Esophagus squamous epithelium (tissue), 5 donors: Measurements from ENCODE around the gene SNX12. TPM values are rescaled to one million over a fixed set of nuclear protein-coding genes. Genes with fewer than 3 reads are reported as not detected.

Experiments used
- DNase-seq: peaks from one replicate; lab custom pipeline; 2025; lab: John Stamatoyannopoulos, UW
- H3K27ac ChIP-seq, 4 donors: fragments of 200-600 bp; sonication (generic); one replicate each; pipeline ENCODE4 v1.5.1; 2016 to 2019; ENCODE audit warnings: mild to moderate bottlenecking in 1 of 4
- H3K27me3 ChIP-seq, 4 donors: fragments of 200-600 bp; sonication (generic); 1 replicate in 3 of 4; 2 replicates in 1 of 4; pipeline versions ENCODE4 v1.5.1 to v1.6.0; 2017 to 2021; ENCODE audit warnings: antibody characterized with exemption in 1 of 4
- H3K36me3 ChIP-seq, 3 donors: fragments of 200-600 bp; sonication (generic); one replicate each; pipeline ENCODE4 v1.5.1; 2016 to 2019
- H3K4me1 ChIP-seq, 3 donors: fragments of 200-600 bp; sonication (generic); one replicate each; pipeline ENCODE4 v1.5.1; 2017 to 2019
- H3K4me3 ChIP-seq, 4 donors: fragments of 200-600 bp; sonication (generic); 1 replicate in 3 of 4; 2 replicates in 1 of 4; pipeline ENCODE4 v1.5.1; 2016 to 2019; ENCODE audit warnings: mild to moderate bottlenecking in 2 of 4, moderate library complexity in 1 of 4
- H3K9me3 ChIP-seq, 3 donors: fragments of 200-600 bp; sonication (generic); one replicate each; pipeline ENCODE4 v1.5.1; 2016 to 2019
- CTCF ChIP-seq, 6 experiments: fragments of 450-650 bp in 4 of 6; fragments of 200-600 bp in 2 of 6; sonication (generic) in 2 of 6; IDR thresholded peaks; one replicate each; pipeline ENCODE4 v1.5.1; 2016 to 2019; ENCODE audit warnings: antibody characterized with exemption in 6 of 6, mild to moderate bottlenecking in 4 of 6, moderate library complexity in 4 of 6
- POLR2A ChIP-seq, 4 donors: fragments of 450-650 bp; IDR thresholded peaks; one replicate each; pipeline ENCODE4 v1.6.1; 2017; ENCODE audit warnings: antibody characterized with exemption in 4 of 4, mild to moderate bottlenecking in 4 of 4, moderate library complexity in 3 of 4
- WGBS, 2 donors: methylation state at CpG; one replicate each; pipeline ENCODE4 v1.1.5; 2018; 5-methylcytosine and 5-hydroxymethylcytosine counted together
- intact Hi-C: fragments of 100-400 bp; cut with DNase I; formaldehyde crosslinking; loops from one replicate; pipeline ENCODE4 v1.15.0; 2022
- small RNA-seq, 4 donors: library from RNA; depleted of rRNA; stranded (forward); fragments of <200 nt; gene quantifications; one replicate each; pipeline ENCODE3, GENCODE V24; 2016
- total RNA-seq, 4 donors: library from RNA; depleted of rRNA; stranded (reverse); fragments of >200 nt; gene quantifications; one replicate each; pipeline ENCODE4 v1.1.0, GENCODE V29; 2016
- donor health status: DM: yes; HTN: yes; CAD: no.

The SNX12 gene
- total RNA-seq, 4 donors from 2014 or later: 39.6 to 54.1 (median 43.7) TPM

- H3K27me3 ChIP-seq: no peaks in the 10 kb centered on the region
- WGBS, 2 donors: 25 to 60% methylated on average over 6 of the region's 6 CpGs
- no peak for TF ChIP-seq CTCF (IDR thresholded peaks at IDR 0.05)
- no peak for TF ChIP-seq POLR2A (IDR thresholded peaks at IDR 0.05)
- DNase-seq: no peak
- H3K27ac ChIP-seq: no peak overlapping the region
- no peaks in the 10 kb centered on the region for H3K9me3 ChIP-seq
- H3K4me1 ChIP-seq: no peaks in the 10 kb centered on the region
- intact Hi-C loops: no loop called here
- no peaks in the 10 kb centered on the region for H3K36me3 ChIP-seq
- no peak overlapping the region for H3K4me3 ChIP-seq
Observed at GRCh38 chrX:71017396-71017939, 50.7 kb downstream of the SNX12 start.

Small RNA genes lying within 50 kb of the gene (small RNA-seq; reads per million reads assigned to genes)
- 0 reads per million in 4 donors for gene CXorf65
- 0 reads per million in 4 donors for gene RNU1-56P

Other genes starting within 250 kb of the SNX12 start
- not detected for gene TEX11, start 159.6 kb downstream of the SNX12 start, total RNA-seq
- under 1 TPM in 1 of 4 donors, not detected in 3; 0.56 TPM for gene SLC7A3, start 137.2 kb downstream of the SNX12 start, total RNA-seq
- 10 to 100 TPM in 2 of 4 donors, 1 to 10 TPM in 2; 4.8 to 17.7 (median 13.2) TPM for gene FOXO4, start 27.5 kb upstream of the SNX12 start, total RNA-seq
- not detected for gene CXorf65, start 38.4 kb upstream of the SNX12 start, total RNA-seq
- gene IL2RG, start 43.2 kb upstream of the SNX12 start, total RNA-seq: 10 to 100 TPM in 2 of 4 donors, 1 to 10 TPM in 2; 4.3 to 15.5 (median 8.8) TPM
- gene MED12, start 50.3 kb upstream of the SNX12 start, total RNA-seq: 10 to 100 TPM; 19.9 to 34.0 (median 24.3) TPM
- gene NLGN3, start 76.5 kb upstream of the SNX12 start, total RNA-seq: under 1 TPM in 3 of 4 donors, not detected in 1; 0.21 to 0.38 (median 0.23) TPM
- gene GJB1, start 154.9 kb upstream of the SNX12 start, total RNA-seq: under 1 TPM in 2 of 4 donors, not detected in 2; 0.19 to 0.32 TPM
- 10 to 100 TPM in 1 of 4 donors, 1 to 10 TPM in 3; 5.7 to 10.9 (median 8.3) TPM for gene ZMYM3, start 185.8 kb upstream of the SNX12 start, total RNA-seq
- 100 to 1,000 TPM; 126 to 227 (median 187) TPM for gene NONO, start 215.3 kb upstream of the SNX12 start, total RNA-seq
- 1 to 10 TPM; 1.9 to 3.9 (median 2.2) TPM for gene ITGB1BP2, start 233.4 kb upstream of the SNX12 start, total RNA-seq